Tibial nerve (tissue), 4 donors: Measurements from ENCODE around the gene CIROP. TPM values are rescaled to one million over a fixed set of nuclear protein-coding genes. Genes with fewer than 3 reads are reported as not detected.

Experiments
- DNase-seq, 2 donors: peaks; one replicate each; pipeline ENCODE4 v3.0.0-alpha.2; 2019; ENCODE audit warnings: low spot score in 2 of 2
- H3K27ac ChIP-seq, 4 donors: fragments of 200-600 bp; sonication (generic) in 3 of 4; one replicate each; pipeline ENCODE4 v1.5.1; 2017 to 2019; ENCODE audit warnings: mild to moderate bottlenecking in 1 of 4
- H3K27me3 ChIP-seq, 2 donors: fragments of 200-600 bp; sonication (generic) in 1 of 2; one replicate each; pipeline versions ENCODE4 v1.5.1 to v1.6.0; 2017 to 2019
- H3K36me3 ChIP-seq, 3 donors: fragments of 200-600 bp; sonication (generic); one replicate each; pipeline ENCODE4 v1.5.1; 2018 to 2019
- H3K4me1 ChIP-seq, 4 donors: fragments of 200-600 bp; sonication (generic) in 3 of 4; one replicate each; pipeline ENCODE4 v1.5.1; 2017 to 2019
- H3K4me3 ChIP-seq, 4 donors: fragments of 200-600 bp; sonication (generic) in 3 of 4; one replicate each; pipeline ENCODE4 v1.5.1; 2017 to 2019; ENCODE audit warnings: mild to moderate bottlenecking in 1 of 4, moderate library complexity in 1 of 4
- H3K9me3 ChIP-seq, 4 donors: fragments of 200-600 bp; sonication (generic) in 3 of 4; one replicate each; pipeline ENCODE4 v1.5.1; 2017 to 2019
- CTCF ChIP-seq, 5 experiments: fragments of 200-600 bp in 3 of 5; fragments of 450-650 bp in 2 of 5; sonication (generic) in 3 of 5; IDR thresholded peaks; one replicate each; pipeline ENCODE4 v1.5.1; 2016 to 2019; ENCODE audit warnings: antibody characterized with exemption in 5 of 5, mild to moderate bottlenecking in 3 of 5, moderate library complexity in 2 of 5
- EP300 ChIP-seq, 2 donors: sonication (generic); formaldehyde crosslinking; IDR thresholded peaks; one replicate each; pipeline ENCODE4 v1.6.1; 2017; ENCODE audit warnings: antibody characterized with exemption in 2 of 2, mild to moderate bottlenecking in 1 of 2
- POLR2A ChIP-seq, 2 donors: fragments of 450-650 bp; IDR thresholded peaks; one replicate each; pipeline ENCODE4 v1.6.1; 2017; ENCODE audit warnings: antibody characterized with exemption in 2 of 2, mild to moderate bottlenecking in 2 of 2, moderate library complexity in 2 of 2
- WGBS, 2 donors: methylation state at CpG; one replicate each; pipeline ENCODE4 v1.1.5; 2018; 5-methylcytosine and 5-hydroxymethylcytosine counted together
- total RNA-seq, 4 donors: library from RNA; depleted of rRNA; stranded (reverse); fragments of >200 nt; gene quantifications; one replicate each; pipeline ENCODE4 v1.1.0, GENCODE V29; 2016

CIROP gene
- total RNA-seq, 4 donors from 2014 or later, result not detected

DNA sequence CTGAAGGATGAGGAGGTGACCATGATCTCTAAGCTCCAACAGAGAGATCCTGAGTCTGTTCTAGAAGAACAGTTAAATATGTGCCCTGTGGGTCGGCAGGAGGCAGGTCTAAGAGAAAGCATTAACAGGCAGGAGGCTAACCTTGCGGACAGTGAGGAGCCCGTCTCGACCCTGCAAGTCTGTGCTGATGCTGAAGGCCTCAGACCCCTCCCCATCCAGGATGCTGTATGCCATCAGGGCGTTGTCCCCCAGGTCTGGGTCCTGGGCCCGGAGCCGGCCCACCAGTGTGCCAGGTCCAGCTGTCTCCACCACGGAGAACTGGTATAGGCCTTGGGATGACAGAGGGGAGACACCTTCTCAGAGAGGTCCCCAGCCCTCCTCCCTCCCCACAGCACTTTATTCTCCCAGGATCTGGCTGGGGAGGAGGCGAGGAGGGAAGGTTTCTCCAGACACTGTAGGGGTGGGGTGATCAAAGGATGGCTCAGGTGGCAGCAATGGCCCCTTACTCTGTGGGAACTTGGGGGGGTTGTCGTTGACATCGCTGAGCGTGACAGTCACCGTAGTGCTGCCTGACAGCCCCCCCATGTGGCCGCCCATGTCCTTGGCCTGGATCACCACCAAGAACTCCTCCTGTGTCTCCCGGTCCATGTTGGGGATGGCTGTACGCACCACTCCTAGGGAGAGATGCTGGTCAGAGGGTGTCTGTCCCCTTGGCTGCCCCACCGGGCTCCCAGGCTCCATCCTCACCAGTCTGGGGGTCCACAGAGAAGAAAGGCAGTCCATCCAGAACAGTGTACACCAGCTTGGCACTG lies 50.6 kb downstream of the CIROP start:
- H3K4me1 ChIP-seq, result peaks cover 0 to 23% (median 7%) of the 10 kb centered on the region in 4 donors
- TF ChIP-seq EP300 (IDR thresholded peaks at IDR 0.05), result no peak
- TF ChIP-seq CTCF (IDR thresholded peaks at IDR 0.05), result peak in 2 of 5 experiments; percentile 8 to 12
- TF ChIP-seq POLR2A (IDR thresholded peaks at IDR 0.05), result no peak
- H3K9me3 ChIP-seq, result no peaks in the 10 kb centered on the region
- WGBS, 2 donors, result 70 to 90% methylated on average over 9 to 13 of the region's 17 CpGs
- H3K27ac ChIP-seq, result no peak overlapping the region
- no peak for DNase-seq
- no peaks in the 10 kb centered on the region for H3K27me3 ChIP-seq
- H3K4me3 ChIP-seq, result no peak overlapping the region
- H3K36me3 ChIP-seq, result peaks cover 0 to 7% (median 3%) of the 10 kb centered on the region in 3 donors

DNA sequence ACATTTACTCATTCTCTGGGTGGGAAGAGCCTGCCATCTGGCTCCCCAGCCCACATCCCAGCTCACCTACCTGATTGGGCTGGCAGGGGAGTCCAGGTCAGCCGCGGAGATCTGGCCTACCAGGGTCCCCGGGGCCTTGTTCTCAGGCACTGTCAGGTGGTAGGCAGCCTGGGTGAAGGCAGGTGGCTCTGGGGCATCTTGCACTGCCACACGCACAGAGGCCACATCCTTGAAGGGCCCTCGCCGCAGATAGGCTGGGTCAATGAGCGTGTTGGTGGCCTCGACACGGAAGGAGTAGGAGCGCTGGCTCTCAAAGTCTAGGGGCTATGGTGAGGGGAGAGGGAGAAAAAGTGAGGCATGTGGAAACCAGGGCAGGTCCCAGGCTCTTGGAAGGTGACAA lies 51.4 kb downstream of the CIROP start:
- DNase-seq, result no peak
- Histone ChIP-seq H3K27me3 (no peaks in the 10 kb centered on the region), H3K4me1 (peaks cover 0 to 23% (median 7%) of the 10 kb centered on the region in 4 donors), H3K9me3 (no peaks in the 10 kb centered on the region), H3K27ac (no peak overlapping the region), H3K4me3 (no peak overlapping the region), H3K36me3 (no peaks in the 10 kb centered on the region)
- TF ChIP-seq CTCF (IDR thresholded peaks at IDR 0.05), result no peak
- no peak for TF ChIP-seq POLR2A (IDR thresholded peaks at IDR 0.05)
- no peak for TF ChIP-seq EP300 (IDR thresholded peaks at IDR 0.05)
- 89 to 97% methylated on average over 10 of the region's 10 CpGs for WGBS, 2 donors

GRCh38 chr14:23052671-23053070 lies 52.1 kb downstream of the CIROP start:
- DNase-seq, result no peak
- WGBS, 2 donors, result 73 to 74% methylated on average over 3 of the region's 3 CpGs

GRCh38 chr14:23052182-23052623 lies 52.6 kb downstream of the CIROP start:
- WGBS, 2 donors, result 61 to 63% methylated on average over 4 to 14 of the region's 14 CpGs
- TF ChIP-seq CTCF (IDR thresholded peaks at IDR 0.05), result no peak
- TF ChIP-seq POLR2A (IDR thresholded peaks at IDR 0.05), result no peak
- no peak for TF ChIP-seq EP300 (IDR thresholded peaks at IDR 0.05)

More at GRCh38 chr14:23052671-23053070, 52.1 kb downstream of the CIROP start:
- Histone ChIP-seq H3K9me3 (no peaks in the 10 kb centered on the region), H3K4me1 (peaks cover 0 to 17% (median 7%) of the 10 kb centered on the region in 4 donors), H3K36me3 (no peaks in the 10 kb centered on the region), H3K27me3 (no peaks in the 10 kb centered on the region), H3K4me3 (no peak overlapping the region), H3K27ac (no peak overlapping the region)
- TF ChIP-seq POLR2A (IDR thresholded peaks at IDR 0.05) (no peak), CTCF (IDR thresholded peaks at IDR 0.05) (no peak), EP300 (IDR thresholded peaks at IDR 0.05) (no peak)

More at GRCh38 chr14:23052182-23052623, 52.6 kb downstream of the CIROP start:
- H3K27me3 ChIP-seq, result no peaks in the 10 kb centered on the region
- H3K36me3 ChIP-seq, result no peaks in the 10 kb centered on the region
- H3K4me3 ChIP-seq, result no peak overlapping the region
- no peak for DNase-seq
- H3K27ac ChIP-seq, result no peak overlapping the region
- no peaks in the 10 kb centered on the region for H3K9me3 ChIP-seq
- H3K4me1 ChIP-seq, result peaks cover 0 to 15% (median 7%) of the 10 kb centered on the region in 4 donors
